ENCODE results near the gene TMPRSS3. TPM values are rescaled to one million over a fixed set of nuclear protein-coding genes. Genes with fewer than 3 reads are reported as not detected.

TMPRSS3 gene
- total and polyA plus RNA-seq, 10 donors, result 0.22 to 6.0 (median 0.70) TPM; not detected in 1

DNA sequence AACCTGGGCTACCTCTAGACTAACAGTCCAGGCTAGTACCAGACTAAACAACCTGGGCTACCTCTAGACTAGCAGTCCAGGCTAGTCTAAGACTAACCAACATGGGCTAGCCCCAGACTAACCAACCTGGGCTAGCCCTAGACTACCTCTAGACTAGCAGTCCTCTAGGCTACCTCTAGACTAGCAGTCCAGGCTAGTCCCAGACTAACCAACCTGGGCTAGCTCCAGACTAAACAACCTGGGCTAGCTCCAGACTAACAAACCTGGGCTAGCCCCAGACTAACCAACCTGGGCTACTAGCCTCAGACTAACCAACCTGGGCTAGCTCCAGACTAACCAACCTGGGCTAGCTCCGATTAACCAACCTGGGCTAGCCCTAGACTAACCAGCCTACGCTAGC, 47.1 kb downstream of the TMPRSS3 start:
- no peak overlapping the region for H3K27ac ChIP-seq
- DNase-seq, result peak; percentile 4
- intact Hi-C loops (cut with DNase I; ENCODE audit: low total_unique reads), result no loop called here
- H3K4me3 ChIP-seq, result no peak overlapping the region
- no peak for TF ChIP-seq POLR2A (IDR thresholded peaks at IDR 0.05)
- TF ChIP-seq CTCF (IDR thresholded peaks at IDR 0.05 in 8 of 11, conservative IDR thresholded peaks at IDR 0.05 in 3 of 11), result no peak
- TF ChIP-seq POLR2AphosphoS5 (IDR thresholded peaks at IDR 0.05), result no peak
- H3K36me3 ChIP-seq, result no peaks in the 10 kb centered on the region
- H3K27me3 ChIP-seq (replicated peaks in 1 of 7), result peaks cover 0 to 26% (median 0%) of the 10 kb centered on the region in 7 donors
- 85 to 100% (median 96%) methylated on average over 2 of the region's 2 CpGs for WGBS, 5 donors
- peaks cover 0 to 4% (median under 1%) of the 10 kb centered on the region in 8 donors for H3K9me3 ChIP-seq
- H3K4me1 ChIP-seq, result no peaks in the 10 kb centered on the region

- TF ChIP-seq POLR2A (IDR thresholded peaks at IDR 0.05) (no peak), CTCF (IDR thresholded peaks at IDR 0.05 in 8 of 11, conservative IDR thresholded peaks at IDR 0.05 in 3 of 11) (no peak), POLR2AphosphoS5 (IDR thresholded peaks at IDR 0.05) (no peak)
- Histone ChIP-seq H3K4me3 (no peak overlapping the region), H3K27ac (no peak overlapping the region), H3K4me1 (no peaks in the 10 kb centered on the region), H3K9me3 (no peaks in the 10 kb centered on the region), H3K27me3 (replicated peaks in 1 of 7) (peaks cover 0 to 32% (median 0%) of the 10 kb centered on the region in 7 donors), H3K36me3 (no peaks in the 10 kb centered on the region)
- 86 to 90% (median 89%) methylated on average over 20 to 30 of the region's 30 CpGs for WGBS, 5 donors
- peak; percentile 56 for DNase-seq
- intact Hi-C loops (cut with DNase I; ENCODE audit: low total_unique reads), result no loop called here
These were observed 48.1 kb downstream of the TMPRSS3 start for GRCh38 chr21:42347601-42348327.

GRCh38 chr21:42346866-42347600, 48.8 kb downstream of the TMPRSS3 start:
- intact Hi-C loops (cut with DNase I; ENCODE audit: low total_unique reads), result no loop called here
- H3K27me3 ChIP-seq (replicated peaks in 1 of 7), result peaks cover 0 to 32% (median 0%) of the 10 kb centered on the region in 7 donors
- H3K27ac ChIP-seq, result no peak overlapping the region
- H3K4me1 ChIP-seq, result no peaks in the 10 kb centered on the region
- H3K9me3 ChIP-seq, result no peaks in the 10 kb centered on the region
- DNase-seq, result peak; percentile 52
- 89 to 95% (median 90%) methylated on average over 30 of the region's 30 CpGs for WGBS, 5 donors
- no peak for TF ChIP-seq POLR2A (IDR thresholded peaks at IDR 0.05)
- TF ChIP-seq POLR2AphosphoS5 (IDR thresholded peaks at IDR 0.05), result no peak
- TF ChIP-seq CTCF (IDR thresholded peaks at IDR 0.05 in 8 of 11, conservative IDR thresholded peaks at IDR 0.05 in 3 of 11), result no peak
- H3K4me3 ChIP-seq, result no peak overlapping the region
- H3K36me3 ChIP-seq, result no peaks in the 10 kb centered on the region

GRCh38 chr21:42346441-42346840, 49.4 kb downstream of the TMPRSS3 start:
- Histone ChIP-seq H3K4me3 (no peak overlapping the region), H3K4me1 (no peaks in the 10 kb centered on the region), H3K27me3 (replicated peaks in 1 of 7) (peaks cover 0 to 32% (median 0%) of the 10 kb centered on the region in 7 donors), H3K36me3 (no peaks in the 10 kb centered on the region), H3K9me3 (no peaks in the 10 kb centered on the region), H3K27ac (no peak overlapping the region)
- intact Hi-C loops (cut with DNase I; ENCODE audit: low total_unique reads), result no loop called here
- peak; percentile 14 for DNase-seq
- 89 to 95% (median 94%) methylated on average over 9 of the region's 9 CpGs for WGBS, 5 donors
- TF ChIP-seq POLR2AphosphoS5 (IDR thresholded peaks at IDR 0.05) (no peak), POLR2A (IDR thresholded peaks at IDR 0.05) (no peak), CTCF (IDR thresholded peaks at IDR 0.05 in 8 of 11, conservative IDR thresholded peaks at IDR 0.05 in 3 of 11) (no peak)

All from spleen (tissue), 11 donors.